IgD-negative memory B cell (primary cell): ENCODE results near the gene SRPK3. TPM values are rescaled to one million over a fixed set of nuclear protein-coding genes. Genes with fewer than 3 reads are reported as not detected.
"Not testable (repeated sequence)": the region's sequence is repeated elsewhere in the genome, so short reads cannot be mapped to it uniquely, and the experiment has no call there.

Source experiments
- H3K27ac Mint-ChIP-seq, 3 donors: one replicate each; pipeline ENCODE4 v1.8.0; 2020 to 2022; ENCODE audit warnings: mild to moderate bottlenecking in 3 of 3, mixed read lengths in 3 of 3, moderate library complexity in 1 of 3
- H3K27me3 Mint-ChIP-seq: one replicate; pipeline ENCODE4 v1.8.0; 2021; ENCODE audit warnings: mixed read lengths
- H3K36me3 Mint-ChIP-seq: one replicate; pipeline ENCODE4 v1.8.0; 2020; ENCODE audit warnings: mild to moderate bottlenecking, mixed read lengths
- H3K4me1 Mint-ChIP-seq, 3 donors: one replicate each; pipeline ENCODE4 v1.8.0; 2020 to 2022; ENCODE audit warnings: mixed read lengths in 3 of 3, mild to moderate bottlenecking in 1 of 3
- H3K4me3 Mint-ChIP-seq, 4 donors: one replicate each; pipeline ENCODE4 v1.8.0; 2020 to 2022; ENCODE audit warnings: mild to moderate bottlenecking in 4 of 4, mixed read lengths in 4 of 4, moderate library complexity in 3 of 4
- H3K9me3 Mint-ChIP-seq, 3 donors: one replicate each; pipeline ENCODE4 v1.8.0; 2020 to 2021; ENCODE audit warnings: mixed read lengths in 3 of 3, mild to moderate bottlenecking in 1 of 3
- polyA plus RNA-seq: library from polyadenylated mRNA; unstranded; fragments of 300-500 nt; fragmentation: Illumina TruSeq; gene quantifications from one replicate; pipeline ENCODE4 v1.2.3, GENCODE V29; 2021

The SRPK3 gene
- polyA plus RNA-seq, 1 donor from 2014 or later = not detected

- peaks cover 0 to 17% (median 9%) of the 10 kb centered on the region in 3 donors for H3K4me1 Mint-ChIP-seq
Measured at GRCh38 chrX:153818064-153818463, 37.2 kb downstream of the SRPK3 start.

GRCh38 chrX:153818571-153819383 is 37.9 kb downstream of the SRPK3 start:
- peak overlapping the region in 1 of 3 donors; percentile 59 for H3K27ac Mint-ChIP-seq
- peaks cover 1% of the 10 kb centered on the region for H3K36me3 Mint-ChIP-seq
- H3K9me3 Mint-ChIP-seq = no peaks in the 10 kb centered on the region
- H3K27me3 Mint-ChIP-seq = peaks cover 47% of the 10 kb centered on the region
- H3K4me1 Mint-ChIP-seq = peaks cover 0 to 17% (median 9%) of the 10 kb centered on the region in 3 donors
- H3K4me3 Mint-ChIP-seq = peak overlapping the region in 2 of 4 donors; percentile 34 to 76

More at GRCh38 chrX:153818064-153818463, 37.2 kb downstream of the SRPK3 start:
- Mint-ChIP-seq H3K4me3 (peak overlapping the region in 1 of 4 donors; percentile 63), H3K27me3 (peaks cover 46% of the 10 kb centered on the region), H3K27ac (peak overlapping the region in 1 of 3 donors; percentile 59)
- H3K36me3 Mint-ChIP-seq, H3K9me3 Mint-ChIP-seq: not testable (repeated sequence)

DNA sequence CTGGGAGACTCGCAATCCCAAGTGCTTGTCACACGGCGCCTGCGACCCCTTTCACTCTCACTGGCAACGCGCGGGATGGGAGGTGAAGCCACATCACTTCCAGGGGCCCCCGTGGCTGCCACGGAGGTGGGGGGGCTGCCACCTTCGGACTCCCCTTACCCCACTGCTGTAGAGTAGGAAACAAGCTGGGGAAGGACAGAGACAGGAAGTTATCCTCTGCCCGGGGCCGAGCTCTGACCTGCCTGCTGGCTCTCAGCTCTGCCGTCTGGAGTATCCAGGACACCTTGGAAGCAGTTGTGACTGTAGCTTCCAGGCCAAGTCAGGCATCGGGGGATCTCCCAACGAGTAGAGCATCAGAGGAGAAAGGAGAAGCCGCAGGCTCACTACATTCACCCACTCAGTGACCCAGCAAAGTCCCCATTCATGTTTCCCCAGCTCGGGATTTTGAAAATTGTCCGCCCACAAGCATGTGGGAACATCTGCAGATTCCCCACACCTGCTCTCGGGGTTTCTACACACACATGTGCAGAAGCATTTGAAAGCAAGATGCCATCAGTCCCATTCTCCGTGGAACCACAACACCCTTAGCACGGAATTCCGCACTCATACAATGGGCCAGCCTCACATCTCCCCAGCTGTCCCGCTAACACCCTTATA is 38.7 kb downstream of the SRPK3 start:
- Mint-ChIP-seq H3K4me3 (no peak overlapping the region), H3K4me1 (peaks cover 0 to 17% (median 8%) of the 10 kb centered on the region in 3 donors), H3K36me3 (peaks cover 1% of the 10 kb centered on the region), H3K9me3 (no peaks in the 10 kb centered on the region), H3K27me3 (peaks cover 52% of the 10 kb centered on the region), H3K27ac (no peak overlapping the region)

DNA sequence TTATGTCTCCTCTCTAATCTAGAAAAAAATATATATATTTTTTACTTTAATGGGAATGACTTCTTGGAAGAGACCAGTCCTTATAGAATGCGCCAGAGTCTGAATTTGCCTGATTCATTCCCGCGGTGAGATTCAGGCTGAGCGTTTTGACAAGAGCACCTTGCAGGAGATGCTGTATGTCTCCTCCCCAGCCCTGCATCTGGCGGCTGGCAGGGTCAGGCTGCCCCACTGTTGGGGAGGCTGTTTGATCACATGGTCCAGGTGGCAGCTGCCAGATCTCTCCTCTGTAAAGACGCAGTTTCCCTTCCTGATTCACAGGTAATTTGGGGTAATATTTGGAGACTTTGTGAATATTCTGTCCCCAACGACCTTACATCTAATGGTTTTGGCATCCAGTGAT is 39.8 kb downstream of the SRPK3 start:
- H3K4me1 Mint-ChIP-seq = peaks cover 0 to 15% (median 6%) of the 10 kb centered on the region in 3 donors
- peaks cover 53% of the 10 kb centered on the region for H3K27me3 Mint-ChIP-seq
- peak overlapping the region in 1 of 4 donors; percentile 43 for H3K4me3 Mint-ChIP-seq
- H3K36me3 Mint-ChIP-seq = peaks cover 1% of the 10 kb centered on the region
- no peak overlapping the region for H3K27ac Mint-ChIP-seq
- no peaks in the 10 kb centered on the region for H3K9me3 Mint-ChIP-seq

DNA sequence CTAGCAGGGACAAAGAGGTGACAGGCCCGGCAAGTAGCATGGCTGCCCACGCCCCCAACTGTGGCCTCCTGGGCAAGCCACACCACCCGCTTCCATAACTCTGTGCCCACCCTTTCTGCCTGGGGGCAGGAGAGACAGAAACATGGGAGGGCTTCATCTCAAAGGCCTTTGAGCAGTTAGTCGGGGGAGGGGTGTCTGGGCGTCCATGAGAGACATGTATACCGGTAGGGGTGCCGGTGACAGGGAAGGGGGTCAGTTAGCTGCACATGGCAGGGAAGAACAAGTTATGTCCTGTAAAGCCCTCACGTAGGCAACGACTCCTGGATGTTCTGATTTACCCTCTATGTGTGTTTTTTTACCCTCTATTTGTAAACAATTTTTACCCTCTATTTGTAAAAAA is 40.2 kb downstream of the SRPK3 start:
- Mint-ChIP-seq H3K4me3 (no peak overlapping the region), H3K27ac (no peak overlapping the region), H3K27me3 (peaks cover 54% of the 10 kb centered on the region), H3K9me3 (no peaks in the 10 kb centered on the region), H3K36me3 (peaks cover 1% of the 10 kb centered on the region), H3K4me1 (peaks cover 0 to 15% (median 6%) of the 10 kb centered on the region in 3 donors)

- peaks cover 53% of the 10 kb centered on the region for H3K27me3 Mint-ChIP-seq
- peaks cover 1% of the 10 kb centered on the region for H3K36me3 Mint-ChIP-seq
- H3K9me3 Mint-ChIP-seq = peaks cover 0 to 4% (median 0%) of the 10 kb centered on the region in 3 donors
- H3K27ac Mint-ChIP-seq = no peak overlapping the region
- H3K4me3 Mint-ChIP-seq = no peak overlapping the region
- peaks cover 10 to 12% (median 11%) of the 10 kb centered on the region in 3 donors for H3K4me1 Mint-ChIP-seq
Measured at GRCh38 chrX:153824348-153824747, 43.5 kb downstream of the SRPK3 start.

DNA sequence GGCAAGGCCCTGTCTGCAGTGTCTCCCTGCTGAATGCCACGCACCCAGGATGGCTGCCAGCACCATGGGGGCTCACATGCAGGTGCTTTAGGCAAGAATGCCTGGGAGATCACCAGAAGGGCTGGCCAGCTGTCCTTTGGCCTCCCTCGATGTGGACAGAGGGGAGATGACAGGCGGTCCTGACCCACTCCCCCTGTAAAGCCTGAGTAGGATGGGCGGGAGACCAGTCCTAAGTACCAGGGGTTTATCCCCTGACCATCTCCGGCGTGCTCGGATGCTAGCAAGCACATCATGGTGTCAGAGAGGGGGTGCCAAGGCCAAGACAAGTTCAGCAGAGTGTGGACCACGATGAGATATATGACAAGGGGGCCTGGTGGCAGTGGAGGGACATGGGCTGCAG is 44.2 kb downstream of the SRPK3 start:
- H3K4me3 Mint-ChIP-seq = no peak overlapping the region
- peaks cover 10 to 12% (median 11%) of the 10 kb centered on the region in 3 donors for H3K4me1 Mint-ChIP-seq
- H3K27me3 Mint-ChIP-seq = peaks cover 48% of the 10 kb centered on the region
- H3K9me3 Mint-ChIP-seq = peaks cover 0 to 4% (median 0%) of the 10 kb centered on the region in 3 donors
- no peaks in the 10 kb centered on the region for H3K36me3 Mint-ChIP-seq
- no peak overlapping the region for H3K27ac Mint-ChIP-seq

- Mint-ChIP-seq H3K27me3 (peaks cover 48% of the 10 kb centered on the region), H3K36me3 (no peaks in the 10 kb centered on the region), H3K4me1 (peaks cover 9 to 11% (median 10%) of the 10 kb centered on the region in 3 donors), H3K27ac (no peak overlapping the region), H3K4me3 (peak overlapping the region in 1 of 4 donors; percentile 39), H3K9me3 (peaks cover 0 to 4% (median 0%) of the 10 kb centered on the region in 3 donors)
Measured at GRCh38 chrX:153827016-153827415, 46.2 kb downstream of the SRPK3 start.

DNA sequence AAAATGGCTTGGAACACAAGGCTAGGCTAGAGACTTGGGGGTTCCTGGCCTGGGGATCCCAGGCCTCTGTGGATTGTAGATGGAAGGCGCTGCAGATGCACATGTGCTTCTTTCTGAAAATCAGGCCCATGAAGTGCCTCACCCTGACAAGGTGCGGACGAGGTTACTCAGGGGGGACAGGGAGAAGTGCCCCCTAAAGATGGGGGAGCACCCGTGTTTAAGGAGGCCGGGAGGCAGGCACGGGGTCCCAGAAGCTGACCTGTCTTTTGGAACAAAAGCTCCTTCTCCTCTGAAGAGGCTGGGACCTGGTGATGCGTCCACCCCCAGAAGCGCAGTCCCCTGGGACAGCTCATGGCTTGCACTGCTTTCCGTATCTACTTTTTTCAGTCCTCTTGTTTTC is 47.1 kb downstream of the SRPK3 start:
- H3K4me1 Mint-ChIP-seq = peaks cover 2 to 10% (median 9%) of the 10 kb centered on the region in 3 donors
- H3K4me3 Mint-ChIP-seq = peak overlapping the region in 1 of 4 donors; percentile 39
- peaks cover 0 to 4% (median 0%) of the 10 kb centered on the region in 3 donors for H3K9me3 Mint-ChIP-seq
- H3K27me3 Mint-ChIP-seq = peaks cover 45% of the 10 kb centered on the region
- H3K36me3 Mint-ChIP-seq = no peaks in the 10 kb centered on the region
- H3K27ac Mint-ChIP-seq = no peak overlapping the region

- H3K27ac Mint-ChIP-seq = no peak overlapping the region
- H3K27me3 Mint-ChIP-seq = peaks cover 48% of the 10 kb centered on the region
- H3K9me3 Mint-ChIP-seq = peaks cover 0 to 4% (median 0%) of the 10 kb centered on the region in 3 donors
- no peaks in the 10 kb centered on the region for H3K36me3 Mint-ChIP-seq
- peak overlapping the region in 1 of 4 donors; percentile 8 for H3K4me3 Mint-ChIP-seq
- H3K4me1 Mint-ChIP-seq = peaks cover 2 to 10% (median 9%) of the 10 kb centered on the region in 3 donors
Measured at GRCh38 chrX:153828308-153828707, 47.5 kb downstream of the SRPK3 start.

GRCh38 chrX:153828723-153829548 is 48.1 kb downstream of the SRPK3 start:
- Mint-ChIP-seq H3K4me3 (peak overlapping the region in 2 of 4 donors; percentile 48 to 74), H3K36me3 (no peaks in the 10 kb centered on the region), H3K4me1 (peaks cover 2 to 10% (median 9%) of the 10 kb centered on the region in 3 donors), H3K9me3 (peaks cover 0 to 4% (median 0%) of the 10 kb centered on the region in 3 donors), H3K27ac (no peak overlapping the region), H3K27me3 (peaks cover 45% of the 10 kb centered on the region)

DNA sequence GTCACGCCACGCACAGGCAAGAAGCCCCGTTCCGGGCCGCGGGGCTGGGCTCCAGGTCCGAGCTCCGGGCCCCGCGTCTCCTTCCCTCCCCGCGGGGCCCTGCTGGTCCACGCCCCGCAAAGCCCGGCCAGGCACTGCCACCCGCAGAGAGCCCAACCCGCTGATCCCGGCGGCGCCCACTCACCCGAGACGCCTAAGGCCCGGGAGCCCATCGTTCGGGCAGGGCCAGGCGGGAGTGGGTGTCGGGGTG is 48.6 kb downstream of the SRPK3 start:
- Mint-ChIP-seq H3K9me3 (peaks cover 0 to 4% (median 0%) of the 10 kb centered on the region in 3 donors), H3K27me3 (peaks cover 40% of the 10 kb centered on the region), H3K4me3 (peak overlapping the region in 2 of 4 donors; percentile 48 to 74), H3K36me3 (no peaks in the 10 kb centered on the region), H3K4me1 (peaks cover 2 to 10% (median 9%) of the 10 kb centered on the region in 3 donors), H3K27ac (no peak overlapping the region)

DNA sequence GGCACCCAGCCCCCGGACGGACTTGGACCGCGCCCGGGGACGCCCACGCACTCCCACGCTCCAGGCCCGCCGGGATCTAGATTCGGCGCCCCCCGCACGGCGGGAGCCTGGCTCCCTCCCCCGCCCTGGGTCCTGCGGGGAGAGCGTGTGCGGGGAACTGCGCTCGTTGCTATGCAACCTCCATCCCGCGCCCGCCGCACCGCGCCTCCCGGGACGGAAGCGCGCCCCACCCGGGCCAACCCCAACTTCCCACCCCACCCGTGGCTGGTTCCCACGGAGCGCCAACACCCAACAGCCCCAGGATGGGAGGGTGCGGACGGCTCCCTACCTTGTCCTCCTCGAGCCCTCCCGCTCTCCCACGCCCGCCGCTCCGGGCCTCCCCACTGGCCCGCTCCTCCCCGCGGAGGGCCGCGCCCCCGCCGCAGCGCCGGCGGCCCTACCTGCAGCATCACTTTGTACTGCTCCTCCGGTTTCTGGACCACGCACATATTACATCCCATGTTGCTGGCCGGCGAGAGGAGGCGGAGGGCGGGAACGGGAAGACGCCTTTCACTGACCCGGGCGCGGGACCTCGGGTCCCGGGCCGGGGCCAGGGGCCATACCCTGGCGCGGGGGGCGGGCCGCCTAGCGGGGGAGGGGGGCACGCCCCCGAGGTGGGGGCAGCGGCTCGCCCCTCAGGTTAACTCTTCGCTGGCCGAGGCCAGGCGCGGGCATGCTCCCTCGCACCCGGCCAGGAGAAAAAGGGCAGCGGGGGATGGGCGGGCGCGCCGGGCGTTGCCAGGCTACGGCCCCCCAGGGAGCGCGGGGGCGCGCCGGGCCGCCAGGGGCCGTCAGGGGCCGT is 49.2 kb downstream of the SRPK3 start, which contains the start of gene PDZD4:
Gene PDZD4 (minus strand): TSS at position 746 of the 841 bp plus-strand sequence. CDS start 246 bp downstream, at position 500.
- H3K9me3 Mint-ChIP-seq = peaks cover 0 to 4% (median 0%) of the 10 kb centered on the region in 3 donors
- H3K4me3 Mint-ChIP-seq = peak within 1 kb of the TSS in 2 of 4 donors; percentile 59 to 74
- peaks cover 39% of the 10 kb centered on the region for H3K27me3 Mint-ChIP-seq
- peaks cover 2 to 11% (median 10%) of the 10 kb centered on the region in 3 donors for H3K4me1 Mint-ChIP-seq
- peak within 1 kb of the TSS in 1 of 3 donors; percentile 60 for H3K27ac Mint-ChIP-seq
- no peaks in the 10 kb centered on the region for H3K36me3 Mint-ChIP-seq
